OCI-LY7 (cell line): ENCODE results near the gene PSAP. TPM values are rescaled to one million over a fixed set of nuclear protein-coding genes. Genes with fewer than 3 reads are reported as not detected.

Source experiments
- BruUV-seq: library from RNA; stranded (reverse); fragments of 400-500 nt; replicated peaks from 2 replicates; lab custom pipeline; 2021; lab: Mats Ljungman, UMichigan
- CTCF ChIA-PET: fragments of 300-600 bp; sonication (Branson Sonifier 250); formaldehyde crosslinking; loops from one replicate; lab custom pipeline; 2022; ENCODE audit warnings: antibody characterized with exemption; ENCODE audit not compliant: unreplicated experiment; lab: Charles Lee
- POLR2A ChIA-PET: fragments of 300-600 bp; sonication (Branson Sonifier 250); formaldehyde crosslinking; loops from one replicate; lab custom pipeline; 2022; ENCODE audit warnings: antibody characterized with exemption; lab: Charles Lee
- DNase-seq: peaks from one replicate; pipeline ENCODE4 v3.0.0-alpha.2; 2015; ENCODE audit warnings: low spot score
- H2AFZ ChIP-seq: fragments of 200-600 bp; sonication (generic), shearing (Covaris generic); 2 replicates; pipeline ENCODE4 v1.6.1; 2014; ENCODE audit warnings: mild to moderate bottlenecking, antibody characterized with exemption, low read length, moderate library complexity
- H3K27ac ChIP-seq: fragments of 200-600 bp; sonication (generic); 2 replicates; pipeline ENCODE4 v1.5.1; 2014; ENCODE audit warnings: mixed run types, low read depth, mild to moderate bottlenecking, moderate library complexity, low read length, inconsistent platforms; ENCODE audit not compliant: poor library complexity, severe bottlenecking
- H3K36me3 ChIP-seq: fragments of 200-600 bp; sonication (generic); 2 replicates; pipeline ENCODE4 v1.6.1; 2014; ENCODE audit warnings: mild to moderate bottlenecking, antibody characterized with exemption, low read length, moderate library complexity, mixed read lengths; ENCODE audit not compliant: insufficient read depth
- H3K4me1 ChIP-seq: fragments of 200-600 bp; sonication (generic); 2 replicates; pipeline ENCODE4 v1.5.1; 2014; ENCODE audit warnings: mild to moderate bottlenecking, low read length; ENCODE audit not compliant: insufficient read depth, poor library complexity, severe bottlenecking
- H3K4me2 ChIP-seq: fragments of 200-600 bp; sonication (generic); 2 replicates; pipeline ENCODE4 v1.6.1; 2014; ENCODE audit warnings: mild to moderate bottlenecking, low read length
- H3K4me3 ChIP-seq: fragments of 200-600 bp; sonication (generic); 2 replicates; pipeline ENCODE4 v1.5.1; 2014; ENCODE audit warnings: mild to moderate bottlenecking, low read depth, low read length; ENCODE audit not compliant: poor library complexity, severe bottlenecking
- H3K79me2 ChIP-seq: fragments of 200-600 bp; sonication (generic); 2 replicates; pipeline ENCODE4 v1.6.1; 2016; ENCODE audit warnings: low read depth, mild to moderate bottlenecking, low read length, moderate library complexity, mixed read lengths; ENCODE audit not compliant: insufficient read depth
- H3K9me2 ChIP-seq: fragments of 200-600 bp; sonication (generic); 2 replicates; pipeline ENCODE4 v1.6.1; 2016; ENCODE audit warnings: mild to moderate bottlenecking, low read length, mixed read lengths; ENCODE audit not compliant: insufficient read depth
- H3K9me3 ChIP-seq: fragments of 200-600 bp; sonication (generic); 2 replicates; pipeline ENCODE4 v1.6.1; 2014; ENCODE audit warnings: mild to moderate bottlenecking, mixed run types, low read length, mixed read lengths
- H4K20me1 ChIP-seq: fragments of 200-600 bp; sonication (generic); 2 replicates; pipeline ENCODE4 v1.6.1; 2014; ENCODE audit warnings: mild to moderate bottlenecking, antibody characterized with exemption, low read length, moderate library complexity, mixed read lengths; ENCODE audit not compliant: insufficient read depth
- EZH2phosphoT487 ChIP-seq: fragments of 200-600 bp; sonication (generic); IDR thresholded peaks from 2 replicates; pipeline ENCODE4 v1.6.1; 2018; ENCODE audit warnings: low read depth, borderline replicate concordance, mild to moderate bottlenecking, mixed run types, antibody characterized with exemption, low read length, moderate library complexity, mixed read lengths
- intact Hi-C: fragments of 100-400 bp; cut with micrococcal nuclease; formaldehyde crosslinking; loops from one replicate; pipeline ENCODE4 v1.10.0; 2022; ENCODE audit not compliant: unreplicated experiment
- total RNA-seq, 2 experiments: library from RNA; depleted of rRNA in 1 of 2; stranded (reverse); fragments of >200 nt in 1 of 2; shearing (Covaris generic) in 1 of 2; gene quantifications; 2 replicates each; pipeline ENCODE4 v1.2.3, GENCODE V29; 2014 to 2022
- TF ChIP-seq, protein P1 (sequence below): fragments of 200-600 bp; sonication (generic); conservative IDR thresholded peaks from 2 replicates; pipeline ENCODE4 v1.5.1; 2014; ENCODE audit warnings: mild to moderate bottlenecking, antibody characterized with exemption, low read length, moderate library complexity, mixed read lengths

Gene PSAP
- total RNA-seq, 2 experiments from 2014 or later = 163 to 200 TPM

DNA sequence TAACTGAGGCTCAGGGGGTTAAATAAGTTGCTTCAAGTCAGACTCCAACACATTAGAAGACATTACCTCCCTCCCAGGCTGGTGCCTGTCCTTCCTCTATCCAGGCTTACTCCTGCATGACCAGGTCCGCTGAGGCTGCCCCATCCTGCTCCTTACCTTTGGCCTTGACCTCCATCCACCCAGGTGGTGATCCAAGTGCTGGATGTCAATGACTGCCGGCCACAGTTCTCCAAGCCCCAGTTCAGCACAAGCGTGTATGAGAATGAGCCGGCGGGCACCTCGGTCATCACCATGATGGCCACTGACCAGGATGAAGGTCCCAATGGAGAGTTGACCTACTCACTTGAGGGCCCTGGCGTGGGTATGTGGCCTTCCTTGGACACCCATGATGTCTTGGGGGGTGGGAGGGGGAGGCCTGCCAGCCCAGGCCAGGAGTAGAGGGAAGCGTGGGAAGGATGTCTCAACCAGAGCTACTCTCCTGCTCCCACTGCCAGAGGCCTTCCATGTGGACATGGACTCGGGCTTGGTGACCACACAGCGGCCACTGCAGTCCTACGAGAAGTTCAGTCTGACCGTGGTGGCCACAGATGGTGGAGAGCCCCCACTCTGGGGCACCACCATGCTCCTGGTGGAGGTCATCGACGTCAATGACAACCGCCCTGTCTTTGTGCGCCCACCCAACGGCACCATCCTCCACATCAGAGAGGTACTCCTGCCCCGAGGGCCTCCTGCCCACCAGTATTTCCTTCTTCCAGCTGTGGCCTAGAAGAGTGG lies 48.1 kb downstream of the PSAP start:
- Histone ChIP-seq H3K4me3 (no peak overlapping the region), H3K36me3 (no peaks in the 10 kb centered on the region), H3K9me2 (no peaks in the 10 kb centered on the region), H3K79me2 (no peaks in the 10 kb centered on the region), H3K4me2 (no peak overlapping the region), H3K4me1 (peaks cover 22% of the 10 kb centered on the region), H3K9me3 (no peaks in the 10 kb centered on the region), H3K27ac (no peak overlapping the region), H2AFZ (no peak overlapping the region), H4K20me1 (no peaks in the 10 kb centered on the region)
- POLR2A ChIA-PET = interaction anchor here (0.6 kb wide), 1 partner anchor 16 kb away, joined by 4 read pairs; no protein-coding TSS in a partner anchor
- BruUV-seq = no TSS peak
- CTCF ChIA-PET = no interaction called here
- DNase-seq = no peak
- intact Hi-C loops = loop anchor here (2.0 to 10.0 kb wide), 2 partner anchors 76 to 418 kb away; no protein-coding TSS in a partner anchor
- no peak for TF ChIP-seq EZH2phosphoT487
- TF ChIP-seq, protein P1, sequence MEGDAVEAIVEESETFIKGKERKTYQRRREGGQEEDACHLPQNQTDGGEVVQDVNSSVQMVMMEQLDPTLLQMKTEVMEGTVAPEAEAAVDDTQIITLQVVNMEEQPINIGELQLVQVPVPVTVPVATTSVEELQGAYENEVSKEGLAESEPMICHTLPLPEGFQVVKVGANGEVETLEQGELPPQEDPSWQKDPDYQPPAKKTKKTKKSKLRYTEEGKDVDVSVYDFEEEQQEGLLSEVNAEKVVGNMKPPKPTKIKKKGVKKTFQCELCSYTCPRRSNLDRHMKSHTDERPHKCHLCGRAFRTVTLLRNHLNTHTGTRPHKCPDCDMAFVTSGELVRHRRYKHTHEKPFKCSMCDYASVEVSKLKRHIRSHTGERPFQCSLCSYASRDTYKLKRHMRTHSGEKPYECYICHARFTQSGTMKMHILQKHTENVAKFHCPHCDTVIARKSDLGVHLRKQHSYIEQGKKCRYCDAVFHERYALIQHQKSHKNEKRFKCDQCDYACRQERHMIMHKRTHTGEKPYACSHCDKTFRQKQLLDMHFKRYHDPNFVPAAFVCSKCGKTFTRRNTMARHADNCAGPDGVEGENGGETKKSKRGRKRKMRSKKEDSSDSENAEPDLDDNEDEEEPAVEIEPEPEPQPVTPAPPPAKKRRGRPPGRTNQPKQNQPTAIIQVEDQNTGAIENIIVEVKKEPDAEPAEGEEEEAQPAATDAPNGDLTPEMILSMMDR = no peak

DNA sequence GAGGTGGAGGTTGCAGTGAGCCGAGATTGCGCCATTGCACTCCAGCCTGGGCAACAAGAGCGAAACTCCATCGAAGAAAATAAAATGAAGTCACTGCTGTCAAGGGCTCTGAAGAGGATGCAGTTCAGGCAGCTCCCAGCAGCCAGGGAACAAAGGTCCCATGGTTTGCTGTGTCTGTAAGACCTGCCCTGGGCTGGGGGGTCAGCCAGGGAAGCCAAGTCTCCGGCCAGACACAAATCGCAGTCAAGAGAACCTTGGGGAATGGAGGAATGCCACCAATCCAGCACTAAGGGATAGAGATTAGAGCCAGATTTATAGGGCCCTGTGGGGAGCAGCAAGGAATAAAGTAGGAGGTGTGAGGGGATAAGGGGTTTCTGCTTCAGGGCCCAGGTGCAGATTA lies 48.8 kb downstream of the PSAP start:
- intact Hi-C loops = loop anchor here (2.0 to 10.0 kb wide), 2 partner anchors 75 to 417 kb away; no protein-coding TSS in a partner anchor
- no peak for DNase-seq
- no TSS peak for BruUV-seq
- Histone ChIP-seq H3K4me3 (no peak overlapping the region), H3K27ac (no peak overlapping the region), H3K4me1 (peaks cover 25% of the 10 kb centered on the region), H2AFZ (no peak overlapping the region), H3K36me3 (no peaks in the 10 kb centered on the region), H3K9me2 (no peaks in the 10 kb centered on the region), H4K20me1 (no peaks in the 10 kb centered on the region), H3K79me2 (no peaks in the 10 kb centered on the region), H3K9me3 (no peaks in the 10 kb centered on the region), H3K4me2 (no peak overlapping the region)
- TF ChIP-seq, protein P1 = no peak
- no peak for TF ChIP-seq EZH2phosphoT487
- ChIA-PET POLR2A (no interaction called here), CTCF (interaction anchor here (0.6 kb wide), 1 partner anchor 83 kb away, joined by 3 read pairs; no protein-coding TSS in a partner anchor)

DNA sequence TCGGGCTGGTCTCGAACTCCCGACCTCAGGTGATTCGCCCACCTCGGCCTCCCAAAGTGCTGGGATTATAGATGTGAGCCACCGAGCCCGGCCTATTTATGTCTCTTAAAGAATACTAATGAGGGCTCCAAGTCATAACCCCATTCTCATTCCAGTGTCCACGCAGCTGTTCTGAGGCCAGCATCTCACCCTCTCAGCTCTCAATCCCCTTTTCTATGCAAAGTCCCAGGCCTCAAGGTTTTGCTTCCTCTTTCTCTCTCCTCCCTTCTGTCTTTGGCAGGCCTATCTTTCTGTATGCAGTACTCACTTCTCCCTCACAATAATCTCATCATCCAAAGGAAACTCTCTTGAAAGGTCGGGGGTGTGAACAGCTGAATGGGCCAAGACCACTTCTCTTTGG lies 49.7 kb downstream of the PSAP start:
- no peaks in the 10 kb centered on the region for H3K9me2 ChIP-seq
- ChIA-PET POLR2A (interaction anchor here (0.7 kb wide), 2 partner anchors 24 to 478 kb away, joined by 5 to 6 read pairs; no protein-coding TSS in a partner anchor), CTCF (no interaction called here)
- no peak overlapping the region for H3K4me3 ChIP-seq
- intact Hi-C loops = loop anchor here (10.0 kb wide), 1 partner anchor 417 kb away; no protein-coding TSS in a partner anchor
- BruUV-seq = no TSS peak
- H4K20me1 ChIP-seq = no peaks in the 10 kb centered on the region
- peak overlapping the region; percentile 56 for H3K27ac ChIP-seq
- DNase-seq = peak; percentile 86
- H3K4me2 ChIP-seq = peak overlapping the region; percentile 42
- H3K4me1 ChIP-seq = peaks cover 30% of the 10 kb centered on the region
- no peaks in the 10 kb centered on the region for H3K9me3 ChIP-seq
- no peaks in the 10 kb centered on the region for H3K79me2 ChIP-seq
- TF ChIP-seq, protein P1 = no peak
- TF ChIP-seq EZH2phosphoT487 = no peak
- no peaks in the 10 kb centered on the region for H3K36me3 ChIP-seq
- H2AFZ ChIP-seq = no peak overlapping the region
